Upper lobe of right lung (tissue), 1 donor: ENCODE measurements around the gene GLS. TPM values are rescaled to one million over a fixed set of nuclear protein-coding genes. Genes with fewer than 3 reads are reported as not detected.

Source experiments
- ATAC-seq: fragments of 200-7000 bp; cut with Tn5 transposase; one replicate; pipeline ENCODE4 v1.9.1; 2020; ENCODE audit warnings: mild to moderate bottlenecking, moderate library complexity
- DNase-seq: peaks from one replicate; pipeline ENCODE4 v3.0.0-alpha.2; 2020
- H3K27ac ChIP-seq: fragments of 200-600 bp; one replicate; pipeline ENCODE4 v1.8.0; 2022
- H3K27me3 ChIP-seq: fragments of 200-600 bp; one replicate; pipeline ENCODE4 v1.8.0; 2022; ENCODE audit warnings: mild to moderate bottlenecking
- H3K36me3 ChIP-seq: fragments of 200-600 bp; one replicate; pipeline ENCODE4 v1.8.0; 2022
- H3K4me1 ChIP-seq: fragments of 200-600 bp; one replicate; pipeline ENCODE4 v1.8.0; 2022
- H3K4me3 ChIP-seq: fragments of 200-600 bp; one replicate; pipeline ENCODE4 v1.8.0; 2022; ENCODE audit warnings: mild to moderate bottlenecking
- H3K9me3 ChIP-seq: fragments of 200-600 bp; one replicate; pipeline ENCODE4 v1.8.0; 2022
- intact Hi-C: fragments of 100-400 bp; cut with DNase I; formaldehyde crosslinking; loops from one replicate; pipeline ENCODE4 v1.11.0; 2022
- total RNA-seq: library from RNA; stranded (reverse); fragmentation: NEBNext Ultra II Directional; extraction: Animal tissue kit (Norgen Biotek cat#: 25700); gene quantifications from one replicate; pipeline ENCODE4 v1.2.1, GENCODE V29; 2021
- TF ChIP-seq, protein P1 (sequence below): fragments of 200-600 bp; IDR thresholded peaks from one replicate; pipeline ENCODE4 v1.8.0; 2022; ENCODE audit warnings: antibody characterized with exemption
- donor health status: DM: no; HTN: yes; CAD: no; lungs with severe emphysema.

Gene GLS
- total RNA-seq, 1 donor from 2014 or later, result 209 TPM

DNA sequence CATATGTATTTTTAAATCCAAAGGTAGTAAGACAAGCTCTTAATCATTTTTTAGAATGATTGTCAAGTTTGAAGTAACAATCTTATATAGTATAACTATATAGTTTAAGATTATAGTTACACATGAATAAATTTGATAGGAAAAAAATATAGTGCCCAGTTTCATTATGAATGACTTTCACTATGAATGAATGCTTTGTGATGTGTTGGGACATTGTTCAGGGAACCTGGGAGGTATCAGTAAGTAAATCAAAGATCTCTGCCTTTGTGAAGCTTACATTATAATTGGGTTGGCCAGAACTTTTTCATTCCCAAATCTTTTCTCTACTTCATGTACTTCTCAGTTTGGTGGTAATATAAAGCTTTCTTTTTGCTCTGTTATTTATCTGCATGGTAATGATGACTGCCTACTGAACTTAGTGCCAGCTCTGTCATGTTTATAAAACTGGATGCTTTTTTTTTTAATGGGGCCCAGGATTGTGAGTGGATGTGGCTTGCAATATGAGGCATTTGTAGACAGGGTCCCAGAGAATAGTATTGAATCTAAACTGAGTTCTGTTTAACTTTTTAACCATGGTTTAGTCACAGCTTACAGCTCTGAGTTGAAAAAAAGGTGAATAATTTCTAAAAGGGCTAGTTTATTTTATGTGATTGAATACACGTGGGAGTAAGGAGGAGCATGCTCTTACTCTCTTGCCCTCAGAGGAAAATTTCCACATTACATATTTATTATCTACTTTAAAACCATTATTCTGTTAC, 23.3 kb downstream of the GLS start:
- Histone ChIP-seq H3K27ac (no peak overlapping the region), H3K9me3 (no peaks in the 10 kb centered on the region), H3K36me3 (peaks cover 80% of the 10 kb centered on the region), H3K4me1 (no peaks in the 10 kb centered on the region), H3K4me3 (no peak overlapping the region), H3K27me3 (no peaks in the 10 kb centered on the region)
- DNase-seq (no peak), ATAC-seq (no peak)
- intact Hi-C loops, result no loop called here
- TF ChIP-seq, protein P1, sequence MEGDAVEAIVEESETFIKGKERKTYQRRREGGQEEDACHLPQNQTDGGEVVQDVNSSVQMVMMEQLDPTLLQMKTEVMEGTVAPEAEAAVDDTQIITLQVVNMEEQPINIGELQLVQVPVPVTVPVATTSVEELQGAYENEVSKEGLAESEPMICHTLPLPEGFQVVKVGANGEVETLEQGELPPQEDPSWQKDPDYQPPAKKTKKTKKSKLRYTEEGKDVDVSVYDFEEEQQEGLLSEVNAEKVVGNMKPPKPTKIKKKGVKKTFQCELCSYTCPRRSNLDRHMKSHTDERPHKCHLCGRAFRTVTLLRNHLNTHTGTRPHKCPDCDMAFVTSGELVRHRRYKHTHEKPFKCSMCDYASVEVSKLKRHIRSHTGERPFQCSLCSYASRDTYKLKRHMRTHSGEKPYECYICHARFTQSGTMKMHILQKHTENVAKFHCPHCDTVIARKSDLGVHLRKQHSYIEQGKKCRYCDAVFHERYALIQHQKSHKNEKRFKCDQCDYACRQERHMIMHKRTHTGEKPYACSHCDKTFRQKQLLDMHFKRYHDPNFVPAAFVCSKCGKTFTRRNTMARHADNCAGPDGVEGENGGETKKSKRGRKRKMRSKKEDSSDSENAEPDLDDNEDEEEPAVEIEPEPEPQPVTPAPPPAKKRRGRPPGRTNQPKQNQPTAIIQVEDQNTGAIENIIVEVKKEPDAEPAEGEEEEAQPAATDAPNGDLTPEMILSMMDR, result no peak

DNA sequence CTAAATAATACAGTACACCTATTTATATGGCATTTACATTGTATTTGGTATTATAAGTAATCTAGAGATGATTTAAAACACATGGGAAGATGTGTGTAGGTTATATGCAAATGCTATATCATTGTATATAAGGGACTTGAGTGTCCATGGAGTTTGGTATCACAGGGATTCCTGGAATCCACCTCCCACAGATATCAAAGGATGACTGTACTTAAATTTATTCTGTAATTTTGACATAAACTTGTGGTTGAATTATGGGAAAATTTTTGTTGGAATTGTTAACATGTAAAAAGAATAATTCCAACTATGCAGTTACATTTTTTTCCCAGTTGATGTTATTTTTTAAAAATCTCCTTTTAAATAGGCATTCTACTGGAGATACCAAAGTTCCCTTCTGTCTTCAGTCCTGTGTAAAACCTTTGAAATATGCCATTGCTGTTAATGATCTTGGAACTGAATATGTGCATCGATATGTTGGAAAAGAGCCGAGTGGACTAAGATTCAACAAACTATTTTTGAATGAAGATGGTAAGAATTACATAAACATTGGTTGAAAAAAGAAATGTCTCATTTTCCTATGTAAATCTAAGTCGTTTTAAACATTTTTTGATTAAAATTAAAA, 24.1 kb downstream of the GLS start:
- intact Hi-C loops, result no loop called here
- H3K27ac ChIP-seq, result no peak overlapping the region
- no peaks in the 10 kb centered on the region for H3K9me3 ChIP-seq
- DNase-seq (no peak), ATAC-seq (no peak)
- no peaks in the 10 kb centered on the region for H3K4me1 ChIP-seq
- TF ChIP-seq, protein P1, result no peak
- peaks cover 71% of the 10 kb centered on the region for H3K36me3 ChIP-seq
- H3K27me3 ChIP-seq, result no peaks in the 10 kb centered on the region
- H3K4me3 ChIP-seq, result no peak overlapping the region

DNA sequence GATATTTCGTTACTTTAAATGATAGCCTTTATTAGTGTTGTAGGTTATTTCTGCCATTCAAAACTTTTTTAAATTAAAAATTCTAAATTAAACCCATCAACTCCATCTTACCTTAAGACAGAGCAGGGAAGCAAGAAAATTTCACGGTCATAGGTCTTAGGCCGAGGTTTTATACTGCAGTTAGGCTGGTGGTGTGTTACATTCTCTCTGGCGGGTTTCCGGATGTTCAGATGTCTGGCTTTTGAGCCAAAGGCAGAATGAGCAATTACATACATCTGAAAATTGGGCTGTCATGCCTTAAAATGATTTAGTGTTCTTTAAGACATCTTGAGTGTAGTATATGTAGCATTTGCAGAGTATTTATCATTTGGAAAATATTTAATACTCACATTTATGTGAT, 27.9 kb downstream of the GLS start:
- ATAC-seq, result no peak

DNA sequence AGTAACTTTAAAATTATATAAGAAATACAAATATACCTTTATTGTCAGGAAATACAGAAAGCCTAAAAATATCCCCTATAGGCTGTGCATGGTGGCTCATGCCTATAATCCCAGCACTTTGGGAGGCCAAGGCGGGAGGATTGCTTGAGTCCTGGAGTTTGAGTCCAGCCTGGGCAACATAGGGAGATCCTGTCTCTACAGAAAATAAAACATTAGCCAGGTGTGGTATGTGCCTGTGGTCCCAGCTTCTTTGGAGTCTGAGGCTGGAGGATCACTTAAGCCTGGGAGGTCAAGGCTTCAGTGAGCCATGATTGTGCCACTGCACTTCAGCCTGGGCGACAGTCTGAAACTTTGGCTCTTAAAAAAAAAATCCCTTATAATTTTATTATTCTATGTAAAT, 29.1 kb downstream of the GLS start:
- Histone ChIP-seq H3K27me3 (no peaks in the 10 kb centered on the region), H3K9me3 (no peaks in the 10 kb centered on the region), H3K27ac (no peak overlapping the region), H3K36me3 (peaks cover 59% of the 10 kb centered on the region), H3K4me3 (no peak overlapping the region), H3K4me1 (no peaks in the 10 kb centered on the region)
- intact Hi-C loops, result no loop called here
- DNase-seq (no peak), ATAC-seq (no peak)
- TF ChIP-seq, protein P1, result no peak

More for the DNA sequence above, 27.9 kb downstream of the GLS start:
- no peaks in the 10 kb centered on the region for H3K4me1 ChIP-seq
- H3K27me3 ChIP-seq, result no peaks in the 10 kb centered on the region
- intact Hi-C loops, result no loop called here
- H3K36me3 ChIP-seq, result peaks cover 59% of the 10 kb centered on the region
- no peak overlapping the region for H3K27ac ChIP-seq
- H3K4me3 ChIP-seq, result no peak overlapping the region
- H3K9me3 ChIP-seq, result no peaks in the 10 kb centered on the region
- TF ChIP-seq, protein P1, result no peak
- DNase-seq, result no peak

DNA sequence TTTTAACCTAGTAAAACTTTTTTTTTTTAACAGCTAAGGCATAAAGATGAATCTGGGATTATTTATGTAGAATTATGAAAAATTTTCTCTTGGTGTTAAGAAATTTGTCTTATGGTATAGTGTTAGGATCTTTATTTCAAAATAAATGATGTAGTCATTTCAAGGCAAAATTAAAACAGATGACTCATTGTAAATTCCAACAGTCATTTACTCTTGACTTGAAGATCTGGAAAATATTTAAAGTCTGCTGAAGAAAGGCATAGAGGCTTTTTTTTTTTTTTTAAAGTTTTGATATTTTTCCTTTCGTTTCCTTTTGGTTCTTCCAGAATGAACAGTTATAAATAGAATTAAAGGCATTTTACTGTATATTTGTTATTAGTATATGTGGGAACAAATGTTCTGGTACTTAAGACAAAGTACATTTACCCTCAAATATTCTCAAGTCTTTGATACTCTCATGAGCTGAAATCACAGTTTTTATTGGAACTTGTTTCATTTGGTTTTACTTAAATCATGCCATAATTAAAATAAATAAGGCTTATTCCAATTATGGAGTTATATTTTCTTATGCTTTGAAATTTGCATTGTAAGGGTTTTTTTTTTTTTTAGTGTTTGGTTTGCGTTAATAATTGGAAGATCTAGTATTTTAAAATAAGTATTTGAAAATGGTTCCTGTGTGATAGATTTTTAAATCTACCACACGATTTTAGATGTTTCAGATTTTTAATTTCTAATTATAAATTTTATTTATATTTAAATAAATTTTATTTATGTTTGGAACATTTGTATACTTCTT, 29.9 kb downstream of the GLS start:
- DNase-seq, result no peak
- TF ChIP-seq, protein P1, result no peak
- H3K9me3 ChIP-seq, result no peaks in the 10 kb centered on the region
- H3K27me3 ChIP-seq, result no peaks in the 10 kb centered on the region
- no peak overlapping the region for H3K4me3 ChIP-seq
- intact Hi-C loops, result no loop called here
- H3K36me3 ChIP-seq, result peaks cover 55% of the 10 kb centered on the region
- H3K27ac ChIP-seq, result no peak overlapping the region
- ATAC-seq, result no peak
- H3K4me1 ChIP-seq, result no peaks in the 10 kb centered on the region
